Mesenchymal stem cell (in vitro differentiated cells and primary cell): Measurements from ENCODE around the gene IRF2BPL.
"Not testable (repeated sequence)": the region's sequence is repeated elsewhere in the genome, so short reads cannot be mapped to it uniquely, and the experiment has no call there.

Experiments
- DNase-seq: peaks from one replicate; pipeline ENCODE4 v3.0.0-alpha.2; 2013
- H2AFZ ChIP-seq: one replicate; pipeline ENCODE4 v1.6.1; 2013; ENCODE audit warnings: low read depth, mild to moderate bottlenecking, control low read depth, inconsistent platforms, low read length, moderate library complexity
- H2AK5ac ChIP-seq: 2 replicates; pipeline ENCODE4 v1.6.1; 2013; ENCODE audit warnings: low read length, moderate library complexity, mild to moderate bottlenecking, inconsistent platforms; ENCODE audit not compliant: severe bottlenecking
- H2BK120ac ChIP-seq: one replicate; pipeline ENCODE4 v1.6.1; 2013; ENCODE audit warnings: low read depth, mild to moderate bottlenecking, inconsistent platforms, low read length, moderate library complexity
- H2BK12ac ChIP-seq, 2 experiments: one replicate each; pipeline ENCODE4 v1.6.1; 2013; ENCODE audit warnings: inconsistent platforms in 2 of 2, low read length in 2 of 2, mild to moderate bottlenecking in 2 of 2, moderate library complexity in 2 of 2, control low read depth in 1 of 2
- H2BK15ac ChIP-seq: one replicate; pipeline ENCODE4 v1.6.1; 2013; ENCODE audit warnings: mild to moderate bottlenecking, low read depth, inconsistent platforms; ENCODE audit not compliant: poor library complexity, severe bottlenecking
- H2BK5ac ChIP-seq: 2 replicates; pipeline ENCODE4 v1.6.1; 2013; ENCODE audit warnings: low read depth, mild to moderate bottlenecking, low read length, control low read depth, inconsistent platforms; ENCODE audit not compliant: poor library complexity, severe bottlenecking
- H3K14ac ChIP-seq, 2 experiments: one replicate each; pipeline ENCODE4 v1.6.1; 2013; ENCODE audit warnings: inconsistent platforms in 2 of 2, low read length in 2 of 2, control low read depth in 1 of 2, mild to moderate bottlenecking in 1 of 2, moderate library complexity in 1 of 2
- H3K18ac ChIP-seq, 2 experiments: one replicate each; pipeline ENCODE4 v1.6.1; 2013; ENCODE audit warnings: inconsistent platforms in 2 of 2, low read length in 2 of 2, control low read depth in 1 of 2, low read depth in 1 of 2, mild to moderate bottlenecking in 1 of 2
- H3K23ac ChIP-seq, 2 experiments: one replicate each; pipeline ENCODE4 v1.6.1; 2013; ENCODE audit warnings: inconsistent platforms in 2 of 2, low read length in 2 of 2, mild to moderate bottlenecking in 2 of 2, moderate library complexity in 2 of 2, control low read depth in 1 of 2
- H3K27ac ChIP-seq: 2 replicates; pipeline ENCODE4 v1.5.1; 2013; ENCODE audit warnings: mild to moderate bottlenecking, moderate library complexity, low read length, control low read depth, inconsistent platforms; ENCODE audit not compliant: poor library complexity, severe bottlenecking
- H3K27me3 ChIP-seq, 2 experiments: 2 replicates each; pipeline versions ENCODE4 v1.6.1 to v1.7.0; 2013; ENCODE audit warnings: low read length in 2 of 2, mild to moderate bottlenecking in 2 of 2, moderate library complexity in 2 of 2, control low read depth in 1 of 2, inconsistent platforms in 1 of 2; ENCODE audit not compliant: control insufficient read depth in 1 of 2, insufficient read depth in 1 of 2
- H3K36me3 ChIP-seq, 2 experiments: 2 replicates each; pipeline versions ENCODE4 v1.6.1 to v1.7.0; 2013; ENCODE audit warnings: low read length in 2 of 2, control low read depth in 1 of 2, inconsistent platforms in 1 of 2, low read depth in 1 of 2, mild to moderate bottlenecking in 1 of 2; ENCODE audit not compliant: insufficient read depth in 2 of 2, control insufficient read depth in 1 of 2
- H3K4ac ChIP-seq, 2 experiments: one replicate each; pipeline ENCODE4 v1.6.1; 2013; ENCODE audit warnings: inconsistent platforms in 2 of 2, low read length in 2 of 2, mild to moderate bottlenecking in 2 of 2, moderate library complexity in 2 of 2, control low read depth in 1 of 2, low read depth in 1 of 2
- H3K4me1 ChIP-seq: 2 replicates; pipeline ENCODE4 v1.6.1; 2013; ENCODE audit warnings: low read depth, low read length, control low read depth; ENCODE audit not compliant: control insufficient read depth, insufficient read depth
- H3K4me2 ChIP-seq: 2 replicates; pipeline ENCODE4 v1.6.1; 2013; ENCODE audit warnings: low read length, mild to moderate bottlenecking, inconsistent platforms; ENCODE audit not compliant: poor library complexity, severe bottlenecking
- H3K4me3 ChIP-seq, 2 experiments: 2 replicates each; pipeline versions ENCODE4 v1.5.1 to v1.7.0; 2013; ENCODE audit warnings: low read length in 2 of 2, mild to moderate bottlenecking in 2 of 2, control low read depth in 1 of 2, low read depth in 1 of 2; ENCODE audit not compliant: insufficient read depth in 1 of 2
- H3K79me1 ChIP-seq: replicated peaks from 2 replicates; pipeline ENCODE4 v1.6.1; 2013; ENCODE audit warnings: mild to moderate bottlenecking, control low read depth, low read length, inconsistent platforms; ENCODE audit not compliant: poor library complexity, severe bottlenecking
- H3K9ac ChIP-seq: 2 replicates; pipeline ENCODE4 v1.7.0; 2013; ENCODE audit warnings: mild to moderate bottlenecking, low read length, moderate library complexity
- H3K9me3 ChIP-seq: 2 replicates; pipeline ENCODE4 v1.7.0; 2013; ENCODE audit warnings: mild to moderate bottlenecking, low read length; ENCODE audit not compliant: control insufficient read depth
- H4K8ac ChIP-seq: one replicate; pipeline ENCODE4 v1.6.1; 2013; ENCODE audit warnings: inconsistent platforms, mild to moderate bottlenecking, low read length, moderate library complexity
- H4K91ac ChIP-seq: one replicate; pipeline ENCODE4 v1.6.1; 2013; ENCODE audit warnings: mild to moderate bottlenecking, low read length, inconsistent platforms
- WGBS: methylation state at CpG from one replicate; pipeline ENCODE4 v1.1.7; 2013; ENCODE audit warnings: mixed read lengths; 5-methylcytosine and 5-hydroxymethylcytosine counted together

Gene IRF2BPL

DNA sequence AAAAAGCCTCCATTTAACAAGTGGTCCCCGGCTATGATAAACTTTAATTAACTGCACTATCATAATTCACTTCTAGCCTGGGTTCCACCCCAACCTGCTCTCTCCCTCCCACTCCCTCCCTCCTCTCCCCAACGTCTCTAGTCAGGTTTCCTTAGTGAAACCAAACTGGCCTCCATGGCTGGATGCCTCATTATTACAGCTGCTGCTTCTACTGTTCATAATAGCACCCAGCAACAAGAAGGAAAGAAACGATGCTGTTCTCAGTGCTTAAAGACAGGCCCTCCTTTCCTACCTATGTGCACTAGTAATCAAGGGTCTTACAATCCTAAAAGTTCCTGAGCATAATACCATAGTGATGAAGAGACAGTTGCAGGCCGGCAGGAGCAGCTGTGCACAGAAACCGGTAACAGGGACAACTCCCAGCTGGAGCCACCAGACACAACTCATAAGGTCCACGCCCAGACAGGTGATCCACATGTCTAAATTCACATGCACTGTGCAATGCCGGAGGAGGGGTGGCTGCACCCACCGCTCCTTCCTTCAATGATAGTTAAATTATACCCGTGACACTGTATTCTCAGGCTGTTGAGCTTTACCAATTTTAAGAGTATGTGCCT is 6.2 kb downstream of the IRF2BPL start:
- Histone ChIP-seq H3K14ac (no peak overlapping the region), H2BK120ac (no peak overlapping the region), H2AK5ac (no peak overlapping the region), H2AFZ (no peak overlapping the region), H3K9me3 (no peaks in the 10 kb centered on the region), H3K4me3 (no peak overlapping the region), H2BK5ac (no peak overlapping the region), H3K27ac (peak overlapping the region; percentile 93), H3K4me1 (peaks cover 10% of the 10 kb centered on the region), H3K27me3 (no peaks in the 10 kb centered on the region), H3K79me1 (peaks cover 2% of the 10 kb centered on the region), H4K91ac (no peak overlapping the region), H2BK15ac (no peak overlapping the region), H3K18ac (peak overlapping the region in 1 of 2 experiments; percentile 15), H2BK12ac (no peak overlapping the region), H3K9ac (peak overlapping the region; percentile 99), H4K8ac (no peak overlapping the region), H3K4me2 (no peak overlapping the region), H3K4ac (peak overlapping the region in 1 of 2 experiments; percentile 26), H3K36me3 (peaks cover 24% of the 10 kb centered on the region in 2 experiments), H3K23ac (no peak overlapping the region)
- WGBS: 88% methylated on average over 9 of the region's 9 CpGs
- peak; percentile 30 for DNase-seq

- WGBS: 98% methylated on average over 10 of the region's 11 CpGs
Measured at GRCh38 chr14:77021424-77021823, 7.1 kb downstream of the IRF2BPL start.

DNA sequence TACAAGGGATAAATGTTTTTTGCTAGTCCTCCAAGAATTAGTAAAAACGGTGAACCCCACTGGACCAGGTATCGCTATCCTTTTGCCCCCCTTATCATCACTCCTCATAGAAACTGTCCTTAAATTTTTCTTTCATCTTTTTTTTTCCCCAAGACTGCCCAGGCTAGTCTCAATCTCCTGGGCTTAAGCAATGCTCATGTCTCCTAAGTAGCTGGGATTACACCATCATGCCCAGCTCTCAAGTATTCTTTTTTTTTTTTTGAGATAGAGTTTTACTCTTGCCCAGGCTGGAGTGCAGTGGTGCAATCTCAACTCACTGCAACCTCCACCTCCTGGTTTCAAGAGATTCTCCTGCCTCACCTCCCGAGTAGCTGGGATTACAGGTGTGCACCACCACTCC is 9.7 kb downstream of the IRF2BPL start:
- peak; percentile 43 for DNase-seq
- Histone ChIP-seq H3K18ac (no peak overlapping the region), H2BK12ac (no peak overlapping the region), H2BK5ac (no peak overlapping the region), H3K79me1 (peaks cover 2% of the 10 kb centered on the region), H3K9me3 (no peaks in the 10 kb centered on the region), H4K8ac (no peak overlapping the region), H3K27ac (no peak overlapping the region), H3K4me2 (no peak overlapping the region), H3K4ac (no peak overlapping the region), H2BK15ac (no peak overlapping the region), H3K14ac (no peak overlapping the region), H2AFZ (no peak overlapping the region), H3K4me3 (no peak overlapping the region), H2AK5ac (no peak overlapping the region), H4K91ac (no peak overlapping the region), H3K23ac (no peak overlapping the region), H3K4me1 (peaks cover 22% of the 10 kb centered on the region), H3K36me3 (no peaks in the 10 kb centered on the region), H3K27me3 (no peaks in the 10 kb centered on the region), H3K9ac (no peak overlapping the region), H2BK120ac (no peak overlapping the region)
- 93% methylated on average over 3 of the region's 3 CpGs for WGBS

More at GRCh38 chr14:77021424-77021823, 7.1 kb downstream of the IRF2BPL start:
- not testable (repeated sequence) for H3K4me3 ChIP-seq, H3K27ac ChIP-seq, H3K4me2 ChIP-seq, H3K4ac ChIP-seq, H4K8ac ChIP-seq, H2BK5ac ChIP-seq, H2AK5ac ChIP-seq, H3K18ac ChIP-seq, H2BK12ac ChIP-seq, H3K23ac ChIP-seq, H4K91ac ChIP-seq, H3K9ac ChIP-seq, H2BK15ac ChIP-seq, DNase-seq, H2AFZ ChIP-seq, H3K9me3 ChIP-seq, H2BK120ac ChIP-seq, H3K79me1 ChIP-seq, H3K14ac ChIP-seq, H3K27me3 ChIP-seq
- Histone ChIP-seq H3K36me3 (peaks cover 17 to 22% of the 10 kb centered on the region in 2 experiments), H3K4me1 (peaks cover 10% of the 10 kb centered on the region)

DNA sequence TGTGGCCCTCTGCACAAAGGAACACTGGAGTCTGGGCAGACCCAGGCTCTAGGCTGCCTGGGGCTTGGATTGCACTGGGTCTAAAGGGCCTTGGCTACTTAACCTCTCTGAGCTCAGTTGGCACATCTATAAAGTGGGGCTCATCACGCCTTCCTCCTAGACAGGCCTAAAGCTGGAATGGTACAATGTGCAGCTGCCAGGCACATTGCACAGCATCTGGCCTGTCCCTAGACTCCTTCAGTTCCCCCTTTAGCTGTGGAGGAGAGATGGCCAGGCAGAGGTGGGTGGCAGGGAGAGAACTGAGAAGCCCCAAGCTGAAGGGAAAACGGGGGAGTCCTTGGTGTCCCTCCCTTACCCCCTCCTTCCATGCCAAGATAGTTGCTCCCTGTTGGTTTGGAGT is 10.8 kb downstream of the IRF2BPL start:
- H3K18ac ChIP-seq: peak overlapping the region in 1 of 2 experiments; percentile 50
- no peaks in the 10 kb centered on the region for H3K27me3 ChIP-seq
- H2AFZ ChIP-seq: no peak overlapping the region
- no peak overlapping the region for H3K23ac ChIP-seq
- no peak overlapping the region for H4K8ac ChIP-seq
- H3K4me1 ChIP-seq: peaks cover 18% of the 10 kb centered on the region
- no peak overlapping the region for H2AK5ac ChIP-seq
- H3K27ac ChIP-seq: no peak overlapping the region
- H4K91ac ChIP-seq: no peak overlapping the region
- no peak overlapping the region for H3K4ac ChIP-seq
- no peaks in the 10 kb centered on the region for H3K9me3 ChIP-seq
- H2BK120ac ChIP-seq: no peak overlapping the region
- WGBS: 100% methylated on average over 2 of the region's 2 CpGs
- H3K36me3 ChIP-seq: no peaks in the 10 kb centered on the region
- no peak overlapping the region for H2BK12ac ChIP-seq
- H3K9ac ChIP-seq: no peak overlapping the region
- peaks cover 2% of the 10 kb centered on the region for H3K79me1 ChIP-seq
- H3K4me3 ChIP-seq: no peak overlapping the region
- H2BK15ac ChIP-seq: no peak overlapping the region
- DNase-seq: no peak
- peak overlapping the region in 1 of 2 experiments; percentile 19 for H3K14ac ChIP-seq
- no peak overlapping the region for H2BK5ac ChIP-seq
- no peak overlapping the region for H3K4me2 ChIP-seq
